SJSA1 (cell line): ENCODE data around the gene MAST4. TPM values are rescaled to one million over a fixed set of nuclear protein-coding genes. Genes with fewer than 3 reads are reported as not detected.

ENCODE experiments used
- DNase-seq, 2 experiments: peaks; one replicate each; pipeline ENCODE4 v3.0.0-alpha.2; 2015 to 2020; ENCODE audit warnings: low spot score in 2 of 2, low read depth in 1 of 2
- H3K27ac ChIP-seq: fragments of 250-450 bp; sonication (Bioruptor Pico); 2 replicates; pipeline ENCODE4 v1.5.1; 2020; ENCODE audit warnings: mild to moderate bottlenecking, moderate library complexity
- H3K27me3 ChIP-seq: fragments of 250-450 bp; sonication (Bioruptor Pico); replicated peaks from 2 replicates; pipeline ENCODE4 v1.5.1; 2020; ENCODE audit warnings: mild to moderate bottlenecking, moderate library complexity
- H3K36me3 ChIP-seq: fragments of 250-450 bp; sonication (Bioruptor Pico); 2 replicates; pipeline ENCODE4 v1.5.1; 2020; ENCODE audit warnings: mild to moderate bottlenecking
- H3K4me1 ChIP-seq: fragments of 250-450 bp; sonication (Bioruptor Pico); replicated peaks from 2 replicates; pipeline ENCODE4 v1.6.1; 2021; ENCODE audit warnings: mild to moderate bottlenecking
- H3K4me3 ChIP-seq: fragments of 250-450 bp; sonication (Bioruptor Pico); 2 replicates; pipeline ENCODE4 v1.5.1; 2020; ENCODE audit warnings: mild to moderate bottlenecking
- H3K9me3 ChIP-seq: fragments of 250-450 bp; sonication (Bioruptor Pico); replicated peaks from 2 replicates; pipeline ENCODE4 v1.5.1; 2020; ENCODE audit warnings: mild to moderate bottlenecking
- total RNA-seq: library from RNA; depleted of rRNA; stranded (reverse); fragments of >200 nt; shearing (Covaris generic); gene quantifications from 2 replicates; pipeline ENCODE4 v1.2.3, GENCODE V29; 2014

The MAST4 gene
- total RNA-seq, 1 experiment from 2014 or later = 2.3 TPM

- DNase-seq = no peak
- H3K4me1 ChIP-seq = no peaks in the 10 kb centered on the region
- H3K27me3 ChIP-seq = no peaks in the 10 kb centered on the region
- no peak overlapping the region for H3K27ac ChIP-seq
- no peak overlapping the region for H3K4me3 ChIP-seq
- H3K36me3 ChIP-seq = no peaks in the 10 kb centered on the region
- H3K9me3 ChIP-seq = no peaks in the 10 kb centered on the region
Observed at GRCh38 chr5:67045816-67046740, 449.9 kb downstream of the MAST4 start.

GRCh38 chr5:67047160-67047559, 451.0 kb downstream of the MAST4 start:
- H3K27ac ChIP-seq = no peak overlapping the region
- H3K27me3 ChIP-seq = no peaks in the 10 kb centered on the region
- H3K4me1 ChIP-seq = no peaks in the 10 kb centered on the region
- no peaks in the 10 kb centered on the region for H3K9me3 ChIP-seq
- H3K4me3 ChIP-seq = no peak overlapping the region
- no peak for DNase-seq
- no peaks in the 10 kb centered on the region for H3K36me3 ChIP-seq

- Histone ChIP-seq H3K36me3 (no peaks in the 10 kb centered on the region), H3K27me3 (no peaks in the 10 kb centered on the region), H3K4me1 (no peaks in the 10 kb centered on the region), H3K9me3 (no peaks in the 10 kb centered on the region), H3K27ac (no peak overlapping the region), H3K4me3 (no peak overlapping the region)
- no peak for DNase-seq
Observed at GRCh38 chr5:67047616-67048015, 451.4 kb downstream of the MAST4 start.

- Histone ChIP-seq H3K4me3 (no peak overlapping the region), H3K27me3 (no peaks in the 10 kb centered on the region), H3K27ac (no peak overlapping the region), H3K9me3 (no peaks in the 10 kb centered on the region), H3K36me3 (no peaks in the 10 kb centered on the region), H3K4me1 (no peaks in the 10 kb centered on the region)
- no peak for DNase-seq
Observed at GRCh38 chr5:67050125-67050524, 453.9 kb downstream of the MAST4 start.

GRCh38 chr5:67050635-67051034, 454.4 kb downstream of the MAST4 start:
- no peaks in the 10 kb centered on the region for H3K4me1 ChIP-seq
- H3K27me3 ChIP-seq = no peaks in the 10 kb centered on the region
- DNase-seq = no peak
- H3K9me3 ChIP-seq = no peaks in the 10 kb centered on the region
- H3K4me3 ChIP-seq = no peak overlapping the region
- H3K36me3 ChIP-seq = no peaks in the 10 kb centered on the region
- H3K27ac ChIP-seq = no peak overlapping the region

- no peaks in the 10 kb centered on the region for H3K9me3 ChIP-seq
- no peak overlapping the region for H3K27ac ChIP-seq
- no peak overlapping the region for H3K4me3 ChIP-seq
- no peaks in the 10 kb centered on the region for H3K4me1 ChIP-seq
- H3K36me3 ChIP-seq = no peaks in the 10 kb centered on the region
- no peaks in the 10 kb centered on the region for H3K27me3 ChIP-seq
- DNase-seq = no peak
Observed at GRCh38 chr5:67051164-67051563, 455.0 kb downstream of the MAST4 start.

GRCh38 chr5:67052034-67052433, 455.8 kb downstream of the MAST4 start:
- H3K4me3 ChIP-seq = no peak overlapping the region
- H3K36me3 ChIP-seq = no peaks in the 10 kb centered on the region
- H3K27me3 ChIP-seq = no peaks in the 10 kb centered on the region
- no peaks in the 10 kb centered on the region for H3K9me3 ChIP-seq
- H3K4me1 ChIP-seq = no peaks in the 10 kb centered on the region
- H3K27ac ChIP-seq = no peak overlapping the region
- DNase-seq = no peak

- no peak overlapping the region for H3K27ac ChIP-seq
- no peaks in the 10 kb centered on the region for H3K9me3 ChIP-seq
- DNase-seq = no peak
- H3K27me3 ChIP-seq = no peaks in the 10 kb centered on the region
- no peaks in the 10 kb centered on the region for H3K4me1 ChIP-seq
- no peaks in the 10 kb centered on the region for H3K36me3 ChIP-seq
- H3K4me3 ChIP-seq = no peak overlapping the region
Observed at GRCh38 chr5:67053229-67053628, 457.0 kb downstream of the MAST4 start.

- H3K4me3 ChIP-seq = no peak overlapping the region
- H3K27ac ChIP-seq = no peak overlapping the region
- peak in 1 of 2 experiments; percentile 23 for DNase-seq
Observed at GRCh38 chr5:67058998-67059743, 463.0 kb downstream of the MAST4 start.

GRCh38 chr5:67059744-67060490, 463.7 kb downstream of the MAST4 start:
- Histone ChIP-seq H3K27me3 (no peaks in the 10 kb centered on the region), H3K36me3 (no peaks in the 10 kb centered on the region), H3K4me3 (no peak overlapping the region), H3K9me3 (no peaks in the 10 kb centered on the region), H3K4me1 (peaks cover 13% of the 10 kb centered on the region), H3K27ac (no peak overlapping the region)
- DNase-seq = peak in 1 of 2 experiments; percentile 30

More at GRCh38 chr5:67058998-67059743, 463.0 kb downstream of the MAST4 start:
- Histone ChIP-seq H3K4me1 (peaks cover 13% of the 10 kb centered on the region), H3K36me3 (no peaks in the 10 kb centered on the region), H3K9me3 (no peaks in the 10 kb centered on the region), H3K27me3 (no peaks in the 10 kb centered on the region)

GRCh38 chr5:67061511-67061910, 465.3 kb downstream of the MAST4 start:
- no peak for DNase-seq
- Histone ChIP-seq H3K27ac (no peak overlapping the region), H3K9me3 (no peaks in the 10 kb centered on the region), H3K4me3 (no peak overlapping the region), H3K36me3 (no peaks in the 10 kb centered on the region), H3K4me1 (peaks cover 13% of the 10 kb centered on the region), H3K27me3 (no peaks in the 10 kb centered on the region)

GRCh38 chr5:67063055-67063454, 466.9 kb downstream of the MAST4 start:
- peaks cover 13% of the 10 kb centered on the region for H3K4me1 ChIP-seq
- no peaks in the 10 kb centered on the region for H3K36me3 ChIP-seq
- H3K27ac ChIP-seq = no peak overlapping the region
- H3K4me3 ChIP-seq = no peak overlapping the region
- no peaks in the 10 kb centered on the region for H3K27me3 ChIP-seq
- no peaks in the 10 kb centered on the region for H3K9me3 ChIP-seq
- no peak for DNase-seq

- DNase-seq = no peak
- Histone ChIP-seq H3K4me1 (peaks cover 13% of the 10 kb centered on the region), H3K36me3 (no peaks in the 10 kb centered on the region), H3K27me3 (no peaks in the 10 kb centered on the region), H3K9me3 (no peaks in the 10 kb centered on the region), H3K4me3 (no peak overlapping the region), H3K27ac (no peak overlapping the region)
Observed at GRCh38 chr5:67063791-67064190, 467.6 kb downstream of the MAST4 start.
